Hippocampal formation (tissue), 2 donors: ENCODE measurements around the gene PARP11.

ENCODE experiments used
- DNase-seq, 2 donors: peaks; one replicate each; lab custom pipeline; 2025; lab: John Stamatoyannopoulos, UW

The PARP11 gene, protein sequence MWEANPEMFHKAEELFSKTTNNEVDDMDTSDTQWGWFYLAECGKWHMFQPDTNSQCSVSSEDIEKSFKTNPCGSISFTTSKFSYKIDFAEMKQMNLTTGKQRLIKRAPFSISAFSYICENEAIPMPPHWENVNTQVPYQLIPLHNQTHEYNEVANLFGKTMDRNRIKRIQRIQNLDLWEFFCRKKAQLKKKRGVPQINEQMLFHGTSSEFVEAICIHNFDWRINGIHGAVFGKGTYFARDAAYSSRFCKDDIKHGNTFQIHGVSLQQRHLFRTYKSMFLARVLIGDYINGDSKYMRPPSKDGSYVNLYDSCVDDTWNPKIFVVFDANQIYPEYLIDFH

GRCh38 chr12:3872800-3873636 lies at the start of gene PARP11:
Gene PARP11 (minus strand): TSS chr12:3873399. CDS start chr12:3873229, 170 bp downstream.
- DNase-seq, result peak; percentile 95 to 98

DNA sequence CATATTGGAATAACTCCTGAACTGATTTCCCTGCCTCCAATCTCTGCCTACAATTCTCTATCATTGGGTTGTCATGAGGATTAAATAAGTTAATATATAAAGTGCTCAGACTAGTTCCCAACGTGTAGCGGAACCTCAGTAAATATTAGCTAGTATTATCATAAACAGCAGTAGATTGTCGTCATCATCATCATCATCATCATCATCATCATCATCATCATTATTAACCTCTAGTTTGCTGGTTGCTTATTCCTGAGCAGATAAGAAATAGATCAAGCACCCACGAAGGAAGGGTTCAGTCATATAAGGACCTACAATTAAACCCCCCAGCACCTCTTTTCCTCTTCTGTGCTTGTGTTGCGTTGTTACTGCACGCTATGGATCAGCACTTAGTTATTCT lies 48.8 kb upstream of the PARP11 start:
- DNase-seq, result no peak

- DNase-seq, result no peak
Measured at GRCh38 chr12:3921526-3921925, 48.3 kb upstream of the PARP11 start.

- no peak for DNase-seq
Measured at GRCh38 chr12:3921151-3921471, 47.9 kb upstream of the PARP11 start.

DNA sequence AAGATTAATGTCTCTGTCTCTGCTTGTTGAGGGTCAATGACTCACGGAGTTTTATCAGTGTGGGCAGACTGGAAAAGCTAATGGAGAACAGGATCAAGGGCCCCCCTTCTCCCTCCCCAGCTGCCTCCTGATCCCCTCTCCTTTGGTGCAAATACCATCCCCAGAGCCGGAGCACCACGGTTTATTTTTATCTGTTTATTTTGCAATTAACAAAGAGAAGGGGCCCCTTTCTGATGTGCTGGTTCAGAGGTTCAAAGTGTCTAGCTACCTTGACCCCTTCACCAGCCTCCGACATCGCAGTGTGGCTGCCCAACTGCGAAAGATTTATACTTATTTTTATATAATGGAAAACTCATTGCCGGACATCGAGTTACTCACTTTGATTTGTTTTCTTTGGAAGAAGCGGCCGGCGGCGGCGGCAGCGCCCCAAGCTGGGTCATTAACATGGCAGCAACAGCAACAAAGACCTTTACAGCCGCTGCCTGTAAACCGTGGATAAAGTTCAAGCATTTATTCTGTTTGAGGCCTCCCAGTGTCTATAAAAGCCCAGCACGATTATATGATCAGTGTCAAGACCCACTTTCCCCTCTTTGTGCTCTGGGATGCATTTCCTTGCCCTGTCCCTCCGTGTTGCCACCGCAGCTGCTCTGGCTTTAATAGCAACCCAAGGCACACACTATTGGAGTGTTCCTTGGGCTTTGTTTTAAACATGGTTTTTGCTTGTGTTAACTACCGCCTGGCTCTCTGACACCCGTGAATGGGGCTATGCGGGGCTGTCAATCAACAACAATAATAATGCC lies 47.4 kb upstream of the PARP11 start:
- DNase-seq, result no peak

DNA sequence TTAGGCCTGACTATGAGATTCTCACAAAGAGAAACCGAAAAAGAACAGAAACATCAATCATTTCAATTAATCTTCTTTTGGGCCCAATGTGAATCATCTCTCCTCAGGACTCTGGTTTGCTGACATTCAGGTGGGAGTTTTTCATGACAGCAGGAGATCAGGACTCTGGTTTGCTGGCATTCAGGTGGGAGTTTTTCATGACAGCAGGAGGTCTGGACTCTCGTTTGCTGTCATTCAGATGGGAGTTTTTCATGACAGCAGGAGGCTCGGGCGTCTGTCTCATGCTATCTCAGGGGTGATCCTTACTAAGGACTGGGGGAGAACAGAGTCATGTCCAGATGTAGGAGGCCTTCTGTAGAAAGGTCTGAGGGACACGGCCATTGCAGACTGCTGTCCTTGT lies 40.1 kb upstream of the PARP11 start:
- DNase-seq, result no peak

- no peak for DNase-seq
Measured at GRCh38 chr12:3912863-3913262, 39.7 kb upstream of the PARP11 start.

- DNase-seq, result no peak
Measured at GRCh38 chr12:3911409-3911808, 38.2 kb upstream of the PARP11 start.

DNA sequence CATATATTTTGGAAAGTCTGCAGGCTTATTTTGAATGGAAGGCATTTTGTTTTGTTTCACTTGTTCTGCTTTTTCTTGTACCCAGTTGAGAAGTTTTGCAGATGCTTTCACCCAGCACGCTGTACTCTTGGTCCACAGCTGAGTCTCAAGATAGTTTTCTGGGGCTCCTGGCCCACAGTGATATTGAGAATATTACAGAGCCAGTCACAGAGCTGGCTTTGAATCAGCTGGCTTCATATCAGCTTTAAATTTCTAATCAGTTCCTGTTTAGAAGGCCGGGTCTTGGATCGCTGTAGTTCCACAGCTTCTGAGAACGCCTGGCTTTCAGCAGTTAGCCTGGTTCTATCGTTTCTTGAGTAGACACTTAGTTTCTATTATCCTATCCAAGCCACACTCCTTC lies 32.5 kb upstream of the PARP11 start:
- DNase-seq, result no peak

DNA sequence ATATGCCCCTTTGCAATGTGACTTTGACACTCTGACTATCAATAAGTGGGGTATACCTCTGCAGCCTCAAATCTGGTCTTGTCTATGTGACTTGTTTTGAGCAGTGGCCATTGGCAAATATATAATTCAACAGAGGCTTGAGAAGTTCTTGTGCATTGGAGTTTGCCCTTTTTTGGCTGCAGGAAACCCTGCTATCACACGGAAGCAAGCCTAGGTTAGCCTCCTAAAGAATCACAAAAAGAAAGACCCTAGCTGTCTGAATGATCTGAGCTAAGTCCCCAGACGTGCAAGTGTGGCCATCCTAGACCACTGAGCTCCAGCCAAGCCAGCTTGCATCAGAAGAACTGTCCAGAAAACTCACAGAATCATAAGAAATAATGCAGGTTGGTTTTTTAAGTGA lies 31.8 kb upstream of the PARP11 start:
- DNase-seq, result no peak

- DNase-seq, result no peak
Measured at GRCh38 chr12:3902921-3903320, 29.7 kb upstream of the PARP11 start.

DNA sequence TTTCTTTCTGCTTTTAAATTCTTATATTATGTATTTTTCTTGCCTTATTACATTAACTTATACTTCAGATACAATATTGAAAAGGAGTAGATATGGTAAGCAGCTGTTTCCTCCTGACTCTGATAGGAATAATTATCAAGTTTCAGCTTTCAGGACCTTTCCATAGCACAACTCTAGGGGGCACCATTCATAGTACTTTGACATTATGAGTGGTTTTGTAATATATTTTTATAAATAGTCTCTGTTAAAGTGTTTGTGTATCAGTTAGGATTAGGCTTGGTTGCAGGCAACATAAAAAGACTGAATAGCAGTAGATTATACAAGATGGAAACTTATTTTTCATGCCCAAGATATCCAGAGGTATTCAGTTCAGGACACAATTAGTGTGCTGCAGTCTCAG lies 27.9 kb upstream of the PARP11 start:
- no peak for DNase-seq

DNA sequence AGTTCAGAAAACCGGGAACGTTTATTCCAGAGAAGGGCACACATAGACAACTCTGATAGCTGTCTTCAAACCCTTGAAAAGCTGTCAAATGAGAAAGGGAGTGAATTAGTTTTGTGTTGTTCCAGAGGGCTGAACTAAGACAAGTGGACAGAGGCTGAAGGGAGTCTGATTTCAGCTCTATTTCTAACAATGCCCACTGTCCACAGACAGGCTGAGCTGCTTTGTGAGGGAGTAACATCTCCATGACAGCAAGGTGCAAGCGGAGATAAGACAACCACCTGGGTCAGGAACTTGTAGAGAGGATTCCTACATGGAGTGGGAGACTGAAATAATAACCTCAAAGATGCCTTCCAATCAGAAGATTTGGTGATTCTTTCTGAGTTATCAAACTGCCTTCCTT lies 25.6 kb upstream of the PARP11 start:
- DNase-seq, result no peak

- no peak for DNase-seq
Measured at GRCh38 chr12:3897371-3897971, 24.3 kb upstream of the PARP11 start.

GRCh38 chr12:3896801-3897351 lies 23.7 kb upstream of the PARP11 start:
- DNase-seq, result peak in 1 of 2 donors; percentile 60

DNA sequence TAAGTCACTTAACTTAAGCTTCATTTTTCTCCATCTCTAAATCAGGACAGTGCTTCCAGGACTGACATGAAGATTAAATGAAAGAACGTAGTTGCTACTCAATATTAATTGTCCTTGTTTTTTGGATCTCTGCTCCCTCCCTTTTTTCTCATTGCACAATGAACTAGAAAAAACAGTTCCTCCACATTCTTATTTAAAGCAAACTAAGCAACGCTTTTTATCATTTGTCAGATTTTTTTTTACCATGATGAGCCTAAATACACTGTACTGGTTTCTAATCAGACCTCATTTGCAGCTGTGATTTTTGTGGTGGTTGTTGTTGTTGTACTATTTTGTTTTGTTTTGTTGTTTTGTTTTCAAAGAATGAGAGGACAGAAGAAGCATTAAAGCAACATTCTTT lies 23.2 kb upstream of the PARP11 start:
- DNase-seq, result no peak

DNA sequence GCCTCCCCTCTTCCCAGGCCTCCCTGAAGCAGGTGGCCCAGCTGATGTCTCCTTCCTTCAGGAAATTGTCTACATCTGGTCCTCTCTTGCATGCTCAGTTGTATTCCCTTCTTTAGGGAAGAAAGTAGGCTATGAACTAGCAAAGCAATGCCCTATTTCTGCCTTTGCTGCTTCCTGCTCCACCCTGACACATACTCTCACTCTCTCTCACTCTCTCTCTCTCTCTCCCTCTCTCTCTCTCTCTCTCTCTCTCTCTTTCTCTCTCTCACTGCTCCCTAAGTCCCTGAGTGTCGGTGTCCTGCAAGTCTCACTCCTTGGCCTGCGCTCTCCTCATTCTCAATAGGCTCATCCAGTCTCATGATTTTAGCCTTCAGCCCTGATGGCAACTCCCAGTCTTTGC lies 19.4 kb upstream of the PARP11 start:
- DNase-seq, result no peak

GRCh38 chr12:3891201-3891600 lies 18.0 kb upstream of the PARP11 start:
- no peak for DNase-seq

DNA sequence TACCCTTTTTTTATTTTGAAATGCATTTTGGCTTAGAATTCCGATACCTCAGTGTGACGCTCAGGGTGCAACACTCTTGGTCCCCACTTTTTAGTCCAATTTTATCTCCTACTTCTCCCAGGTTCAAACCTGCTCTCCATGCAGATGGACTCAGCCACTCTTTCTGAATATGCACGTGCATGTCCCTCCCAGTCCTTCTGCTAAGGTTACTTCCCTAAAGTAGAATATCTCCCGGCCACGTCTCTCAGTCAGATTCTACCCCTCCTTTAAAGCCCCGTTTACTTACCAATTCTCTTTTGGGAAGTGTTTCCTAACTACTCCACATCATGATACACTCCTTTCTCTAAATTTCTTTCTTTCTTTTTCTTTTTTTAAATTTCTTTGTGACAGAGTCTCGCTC lies 15.5 kb upstream of the PARP11 start:
- no peak for DNase-seq

GRCh38 chr12:3885277-3886094 lies 12.3 kb upstream of the PARP11 start:
- DNase-seq, result peak; percentile 13 to 70

DNA sequence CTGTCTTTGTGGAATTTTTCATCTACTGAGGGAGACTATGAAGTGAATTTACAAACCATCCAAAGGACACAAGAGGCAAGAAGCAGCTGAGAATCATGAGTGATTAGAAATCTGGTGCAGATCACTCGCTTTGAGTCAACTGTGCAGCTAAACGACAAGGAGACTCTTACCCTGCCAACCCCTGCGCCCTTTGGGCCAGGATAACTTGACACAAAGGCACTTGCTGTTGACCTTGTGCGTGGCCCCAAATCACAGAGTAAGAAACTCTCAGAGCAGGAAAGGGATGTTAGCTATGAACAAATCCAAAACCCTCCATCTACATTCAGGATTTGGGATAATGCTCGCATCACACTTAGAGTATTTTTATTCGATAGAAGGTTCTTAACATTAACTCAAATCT lies 11.5 kb upstream of the PARP11 start:
- no peak for DNase-seq
